T-helper 1 cell treated with Interleukin-12 subunit alpha and Interleukin-12 subunit beta and Interleukin-4 antibody, amounts not matched to agents 30 μg/mL and 1 μg/mL, for 36 hours (primary cell): ENCODE data around the gene MTX2.
"Not testable (repeated sequence)": the region's sequence is repeated elsewhere in the genome, so short reads cannot be mapped to it uniquely, and the experiment has no call there.

Experiments used
- H3K27ac Mint-ChIP-seq: one replicate; pipeline ENCODE4 v1.8.0; 2021; ENCODE audit warnings: mild to moderate bottlenecking, mixed read lengths
- H3K27me3 Mint-ChIP-seq: one replicate; pipeline ENCODE4 v1.8.0; 2021; ENCODE audit warnings: low read depth, mixed read lengths
- H3K36me3 Mint-ChIP-seq: one replicate; pipeline ENCODE4 v1.8.0; 2021; ENCODE audit warnings: low read depth, mixed read lengths
- H3K4me1 Mint-ChIP-seq: one replicate; pipeline ENCODE4 v1.8.0; 2021; ENCODE audit warnings: low read depth, mixed read lengths
- H3K4me3 Mint-ChIP-seq: one replicate; pipeline ENCODE4 v1.8.0; 2021; ENCODE audit warnings: mild to moderate bottlenecking, moderate library complexity, mixed read lengths
- H3K9me3 Mint-ChIP-seq: one replicate; pipeline ENCODE4 v1.8.0; 2021; ENCODE audit warnings: mixed read lengths

MTX2 gene

DNA sequence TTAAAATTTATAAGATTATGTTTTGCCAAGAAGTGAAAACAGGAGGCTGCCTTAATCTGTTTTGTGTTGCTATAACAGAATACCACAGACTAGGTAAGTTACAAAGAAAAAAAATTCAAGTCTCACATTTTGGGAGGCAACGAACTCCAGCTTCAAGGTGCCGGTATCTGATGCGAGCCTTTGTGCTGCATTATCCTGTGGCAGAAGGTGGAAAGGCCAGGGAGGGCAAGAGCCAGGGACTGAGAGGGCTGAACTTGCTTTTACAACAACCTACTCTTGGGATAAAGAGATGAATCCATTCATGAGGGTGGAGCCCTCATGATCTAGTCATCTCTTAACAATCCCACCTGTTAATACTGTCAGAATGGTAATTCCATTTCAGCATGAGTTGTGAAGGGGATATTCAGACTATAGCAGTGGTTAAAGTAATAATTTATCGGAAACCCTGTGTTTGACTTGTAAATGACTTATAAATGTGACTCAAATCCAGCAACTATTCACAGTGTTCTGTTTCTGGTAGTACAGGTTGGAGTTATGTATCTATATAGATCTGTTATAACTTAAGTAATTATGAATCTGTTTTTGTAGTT, 3.7 kb downstream of the MTX2 start:
- Mint-ChIP-seq H3K27me3 (no peaks in the 10 kb centered on the region), H3K27ac (no peak overlapping the region), H3K9me3 (no peaks in the 10 kb centered on the region), H3K4me3 (no peak overlapping the region), H3K4me1 (peaks cover 11% of the 10 kb centered on the region), H3K36me3 (no peaks in the 10 kb centered on the region)

DNA sequence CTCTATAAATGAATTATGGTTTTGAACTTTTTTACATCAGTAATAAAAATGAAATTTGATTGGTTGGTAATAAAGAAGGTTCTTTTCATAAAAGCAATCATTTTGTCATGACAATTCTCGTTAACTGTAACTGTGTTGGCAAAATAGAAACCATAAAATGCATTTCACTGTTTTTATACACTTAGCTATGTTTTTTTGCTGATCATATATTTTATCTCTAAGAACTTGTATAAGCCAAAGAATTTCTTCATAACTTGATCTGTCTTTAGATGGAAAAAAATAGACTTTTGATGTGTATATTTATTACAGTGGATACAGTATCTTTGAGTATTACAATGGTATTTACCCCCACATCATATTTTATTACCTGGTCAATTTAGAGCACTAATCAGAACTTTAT, 9.7 kb downstream of the MTX2 start:
- H3K36me3 Mint-ChIP-seq = peaks cover 1% of the 10 kb centered on the region
- no peak overlapping the region for H3K27ac Mint-ChIP-seq
- H3K9me3 Mint-ChIP-seq = no peaks in the 10 kb centered on the region
- no peaks in the 10 kb centered on the region for H3K27me3 Mint-ChIP-seq
- peaks cover 14% of the 10 kb centered on the region for H3K4me1 Mint-ChIP-seq
- H3K4me3 Mint-ChIP-seq = no peak overlapping the region

- Mint-ChIP-seq H3K27ac (no peak overlapping the region), H3K27me3 (no peaks in the 10 kb centered on the region), H3K9me3 (no peaks in the 10 kb centered on the region), H3K4me3 (no peak overlapping the region), H3K4me1 (peaks cover 14% of the 10 kb centered on the region), H3K36me3 (peaks cover 1% of the 10 kb centered on the region)
Observed at GRCh38 chr2:176280156-176280555, 10.9 kb downstream of the MTX2 start.

DNA sequence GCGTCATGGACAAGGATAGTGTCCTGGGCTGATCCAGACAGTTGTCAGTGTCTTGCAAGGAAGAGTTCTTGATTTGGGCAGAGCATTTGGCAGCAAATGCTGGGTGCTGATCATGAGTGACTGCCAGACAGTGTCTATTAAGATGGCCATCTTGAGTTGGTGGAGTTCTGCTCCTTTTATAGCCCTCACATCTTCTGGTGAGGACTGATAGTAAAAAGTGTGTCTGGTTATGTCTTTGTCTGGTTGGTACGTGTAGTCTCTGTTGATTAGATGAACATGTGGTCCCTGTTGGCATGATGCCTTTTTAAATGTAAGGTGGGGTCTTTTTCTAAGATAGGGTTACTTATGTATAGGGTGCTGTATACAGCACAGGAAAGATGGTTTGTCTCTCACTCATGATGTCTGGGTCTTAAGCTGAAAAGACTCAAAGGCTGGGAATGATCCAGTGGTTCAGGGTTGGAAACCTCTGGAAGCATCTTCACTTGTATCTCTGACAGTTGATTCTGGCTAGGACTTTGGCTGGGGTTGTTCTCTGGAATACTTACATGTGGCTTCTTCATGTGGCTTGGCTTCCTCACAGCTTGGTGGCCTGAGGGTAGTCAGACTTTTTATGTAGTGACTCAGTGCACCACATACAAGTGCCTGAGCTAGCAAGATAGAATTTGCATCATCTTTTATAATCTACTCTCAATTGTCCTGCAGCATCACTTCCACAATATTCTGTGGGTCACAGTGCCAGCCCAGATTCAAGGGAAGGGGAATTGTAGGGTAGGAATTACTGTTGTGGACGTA, 11.8 kb downstream of the MTX2 start:
- Mint-ChIP-seq H3K4me1 (peaks cover 11% of the 10 kb centered on the region), H3K36me3 (peaks cover 1% of the 10 kb centered on the region), H3K27me3 (no peaks in the 10 kb centered on the region), H3K9me3 (no peaks in the 10 kb centered on the region), H3K27ac (no peak overlapping the region), H3K4me3 (no peak overlapping the region)

DNA sequence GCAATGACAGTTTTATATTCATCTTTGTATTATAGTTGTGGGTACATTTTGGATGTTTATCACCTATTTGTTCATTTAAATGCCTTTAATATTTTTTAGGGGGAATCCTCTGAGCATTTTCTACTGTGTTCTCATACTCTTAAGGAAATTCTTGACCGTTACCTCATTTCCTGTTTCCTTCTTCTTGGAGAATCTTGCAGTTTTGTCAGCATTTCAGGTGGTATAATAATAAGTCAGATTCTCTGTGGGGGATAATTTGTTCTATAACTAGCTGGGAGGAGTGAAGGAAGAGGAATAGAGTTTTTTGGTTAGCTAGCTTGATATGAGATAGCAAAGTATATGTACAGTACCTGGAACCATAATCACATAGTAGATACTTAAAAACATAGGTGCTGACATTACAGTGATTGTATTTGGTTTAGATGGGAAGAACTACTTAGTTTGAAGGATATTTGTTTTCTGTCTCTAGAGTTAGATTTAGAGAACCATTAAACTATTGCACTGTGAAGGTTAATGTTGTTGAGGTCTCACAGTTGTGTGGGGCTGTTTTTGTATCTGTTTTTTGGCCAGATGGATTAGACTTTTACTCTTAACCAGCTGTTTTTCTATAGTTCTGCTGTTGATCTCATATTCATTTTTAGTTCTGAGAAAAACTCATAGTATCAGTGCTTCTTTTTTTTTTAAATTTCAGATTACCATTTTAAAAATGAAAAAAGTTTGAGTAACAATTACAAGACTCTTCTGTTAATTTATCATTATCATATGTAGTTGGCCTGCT, 14.2 kb downstream of the MTX2 start:
- Mint-ChIP-seq H3K9me3 (no peaks in the 10 kb centered on the region), H3K4me3 (no peak overlapping the region), H3K36me3 (peaks cover 1% of the 10 kb centered on the region), H3K4me1 (peaks cover 11% of the 10 kb centered on the region), H3K27me3 (no peaks in the 10 kb centered on the region), H3K27ac (no peak overlapping the region)

- H3K4me3 Mint-ChIP-seq = no peak overlapping the region
- H3K27ac Mint-ChIP-seq = no peak overlapping the region
- H3K9me3 Mint-ChIP-seq = no peaks in the 10 kb centered on the region
- no peaks in the 10 kb centered on the region for H3K27me3 Mint-ChIP-seq
- peaks cover 11% of the 10 kb centered on the region for H3K4me1 Mint-ChIP-seq
- peaks cover 1% of the 10 kb centered on the region for H3K36me3 Mint-ChIP-seq
Observed at GRCh38 chr2:176284461-176285049, 15.3 kb downstream of the MTX2 start.

DNA sequence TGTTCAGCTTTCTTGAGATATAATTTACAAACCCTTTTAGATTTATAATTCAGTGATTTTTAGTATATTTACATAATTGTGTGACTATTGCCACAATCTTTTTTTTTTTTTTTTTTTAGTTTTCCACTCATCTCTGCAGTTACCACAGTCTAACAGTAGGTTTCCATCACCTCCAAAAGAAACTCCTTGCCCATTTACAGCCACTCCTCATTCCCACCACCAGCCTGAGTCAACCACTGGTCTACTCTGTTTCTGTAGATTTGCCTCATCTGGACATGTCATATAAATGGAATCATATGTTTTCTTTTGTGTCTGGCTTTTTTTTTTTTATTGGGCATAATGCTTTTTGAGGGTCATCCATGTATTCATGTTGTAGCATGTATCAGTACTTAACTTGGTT, 16.1 kb downstream of the MTX2 start:
- Mint-ChIP-seq H3K9me3 (no peaks in the 10 kb centered on the region), H3K36me3 (peaks cover 1% of the 10 kb centered on the region), H3K27me3 (no peaks in the 10 kb centered on the region), H3K27ac (no peak overlapping the region), H3K4me3 (no peak overlapping the region), H3K4me1 (peaks cover 12% of the 10 kb centered on the region)

- Mint-ChIP-seq H3K27ac (no peak overlapping the region), H3K4me1 (peaks cover 20% of the 10 kb centered on the region), H3K27me3 (no peaks in the 10 kb centered on the region)
Observed at GRCh38 chr2:176291335-176291734, 22.1 kb downstream of the MTX2 start.

DNA sequence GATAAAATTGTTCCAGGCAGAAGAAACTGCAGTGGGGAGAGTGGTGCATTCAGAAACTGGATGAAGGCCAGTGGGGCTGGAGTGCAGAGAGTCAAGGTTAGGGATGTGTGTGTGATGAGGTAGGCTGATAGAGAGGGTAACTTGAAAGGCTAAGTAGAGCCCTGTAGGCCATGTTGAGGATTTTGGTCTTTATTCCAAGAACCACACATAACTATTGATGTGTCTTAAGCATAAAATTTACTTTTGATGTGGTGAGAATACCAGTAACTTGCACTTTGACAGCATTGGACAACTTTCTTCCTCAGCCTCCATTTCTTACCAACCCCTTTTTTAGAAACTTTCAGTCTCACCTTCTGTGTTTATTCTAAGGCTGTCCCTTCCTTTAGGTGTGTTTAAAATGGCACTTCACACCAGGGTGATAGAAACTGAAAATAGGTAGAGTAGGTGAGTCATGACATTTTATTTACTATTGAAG, 22.6 kb downstream of the MTX2 start:
- Mint-ChIP-seq H3K9me3 (no peaks in the 10 kb centered on the region), H3K36me3 (no peaks in the 10 kb centered on the region), H3K4me3 (no peak overlapping the region), H3K27me3 (no peaks in the 10 kb centered on the region), H3K4me1 (peaks cover 21% of the 10 kb centered on the region), H3K27ac (no peak overlapping the region)

More at GRCh38 chr2:176291335-176291734, 22.1 kb downstream of the MTX2 start:
- H3K36me3 Mint-ChIP-seq = no peaks in the 10 kb centered on the region
- H3K9me3 Mint-ChIP-seq = no peaks in the 10 kb centered on the region
- H3K4me3 Mint-ChIP-seq = no peak overlapping the region

DNA sequence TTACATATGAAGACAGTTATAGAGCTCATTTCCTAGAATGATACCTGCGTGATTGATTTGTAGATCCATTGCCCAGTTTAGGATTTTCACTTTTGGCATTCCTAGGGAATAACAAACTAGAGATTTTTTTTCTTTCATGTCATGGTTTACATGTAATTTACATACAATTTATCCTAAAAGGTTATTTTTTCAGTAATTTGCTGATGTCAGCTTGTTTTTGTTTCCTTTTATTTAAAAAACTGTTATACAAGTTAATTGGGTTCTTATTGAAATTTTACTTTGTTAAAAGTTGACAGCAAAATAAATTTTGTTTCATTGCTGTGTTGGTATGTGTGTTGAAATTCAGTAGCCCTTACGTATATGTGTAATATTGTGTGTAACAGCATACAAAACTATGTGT, 23.4 kb downstream of the MTX2 start:
- H3K4me1 Mint-ChIP-seq = peaks cover 21% of the 10 kb centered on the region
- no peak overlapping the region for H3K4me3 Mint-ChIP-seq
- no peaks in the 10 kb centered on the region for H3K36me3 Mint-ChIP-seq
- no peak overlapping the region for H3K27ac Mint-ChIP-seq
- no peaks in the 10 kb centered on the region for H3K27me3 Mint-ChIP-seq
- H3K9me3 Mint-ChIP-seq = no peaks in the 10 kb centered on the region

DNA sequence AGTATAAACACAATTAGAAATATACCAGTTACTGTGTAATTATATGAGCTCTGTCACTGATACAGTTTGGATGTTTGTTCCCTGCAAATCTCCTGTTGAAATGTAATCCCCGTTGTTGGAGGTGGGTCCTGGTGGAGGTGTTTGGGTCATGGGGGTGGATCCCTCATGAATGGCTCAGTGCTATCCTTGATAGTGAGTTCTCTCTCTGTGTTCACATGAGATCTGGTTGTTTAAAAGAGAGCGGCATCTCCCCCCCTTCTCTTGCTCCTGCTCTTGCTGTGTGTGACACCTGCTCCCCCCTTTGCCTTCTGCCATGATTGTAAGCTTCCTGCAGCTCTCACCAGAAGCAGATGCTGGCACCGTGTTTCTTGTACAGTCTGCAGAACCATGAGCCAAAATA, 24.1 kb downstream of the MTX2 start:
- Mint-ChIP-seq H3K36me3 (no peaks in the 10 kb centered on the region), H3K4me3 (no peak overlapping the region), H3K27ac (no peak overlapping the region), H3K27me3 (no peaks in the 10 kb centered on the region), H3K4me1 (peaks cover 21% of the 10 kb centered on the region), H3K9me3 (no peaks in the 10 kb centered on the region)

DNA sequence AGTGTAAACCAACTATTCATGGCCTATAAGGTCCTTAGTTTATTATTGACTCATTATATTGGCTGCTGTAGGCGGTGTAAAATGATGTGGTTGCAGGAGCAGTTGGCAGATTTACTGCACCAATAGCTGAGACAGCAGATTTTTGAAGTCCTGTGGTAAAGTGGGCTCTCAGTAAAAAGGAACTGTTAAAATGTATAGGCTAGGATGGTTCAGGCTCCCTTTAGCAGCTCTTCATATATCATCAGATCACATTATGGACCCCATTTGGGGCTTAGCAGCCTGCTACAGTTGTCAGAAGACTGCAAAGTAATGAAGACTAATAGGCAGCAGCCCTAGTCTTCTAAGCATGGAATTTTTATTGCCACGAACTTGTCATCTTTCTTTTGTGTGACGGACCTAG, 27.8 kb downstream of the MTX2 start:
- Mint-ChIP-seq H3K27me3 (no peaks in the 10 kb centered on the region), H3K36me3 (no peaks in the 10 kb centered on the region), H3K4me1 (peaks cover 8% of the 10 kb centered on the region), H3K4me3 (no peak overlapping the region), H3K9me3 (no peaks in the 10 kb centered on the region), H3K27ac (no peak overlapping the region)

DNA sequence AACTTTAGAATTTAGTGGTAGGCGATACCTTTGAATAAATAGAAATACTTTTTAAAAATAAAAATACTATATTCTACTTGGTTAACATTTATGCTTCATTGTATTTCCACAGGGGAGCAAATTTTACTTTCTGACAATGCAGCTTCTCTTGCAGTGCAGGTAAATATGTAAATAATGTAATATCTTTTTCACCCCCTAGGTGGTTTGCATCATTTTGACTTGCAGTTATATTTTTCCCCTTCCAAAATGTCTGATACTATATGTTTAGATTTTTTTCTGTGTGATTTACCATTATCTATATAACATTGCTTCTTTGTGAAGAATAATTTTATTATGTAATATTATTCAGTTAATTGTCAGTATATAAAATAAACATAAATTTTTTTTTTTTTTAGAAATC, 28.5 kb downstream of the MTX2 start:
- H3K4me3 Mint-ChIP-seq = no peak overlapping the region
- no peaks in the 10 kb centered on the region for H3K9me3 Mint-ChIP-seq
- H3K27me3 Mint-ChIP-seq = no peaks in the 10 kb centered on the region

GRCh38 chr2:176306020-176306419, 36.8 kb downstream of the MTX2 start:
- not testable (repeated sequence) for H3K4me1 Mint-ChIP-seq, H3K4me3 Mint-ChIP-seq, H3K27me3 Mint-ChIP-seq, H3K27ac Mint-ChIP-seq, H3K9me3 Mint-ChIP-seq
- H3K36me3 Mint-ChIP-seq = peaks cover 23% of the 10 kb centered on the region

More for the DNA sequence above, 28.5 kb downstream of the MTX2 start:
- Mint-ChIP-seq H3K4me1 (peaks cover 7% of the 10 kb centered on the region), H3K27ac (no peak overlapping the region), H3K36me3 (no peaks in the 10 kb centered on the region)
